NCI-H1105 (cell line): ENCODE measurements around the gene RICTOR.

Experiments
- DNase-seq: peaks from one replicate; lab custom pipeline; 2025; lab: John Stamatoyannopoulos, UW

Gene RICTOR

GRCh38 chr5:39100301-39100850 lies 26.2 kb upstream of the RICTOR start:
- DNase-seq: no peak

GRCh38 chr5:39099831-39100230 lies 25.6 kb upstream of the RICTOR start:
- no peak for DNase-seq

GRCh38 chr5:39093352-39093751 lies 19.2 kb upstream of the RICTOR start:
- no peak for DNase-seq

DNA sequence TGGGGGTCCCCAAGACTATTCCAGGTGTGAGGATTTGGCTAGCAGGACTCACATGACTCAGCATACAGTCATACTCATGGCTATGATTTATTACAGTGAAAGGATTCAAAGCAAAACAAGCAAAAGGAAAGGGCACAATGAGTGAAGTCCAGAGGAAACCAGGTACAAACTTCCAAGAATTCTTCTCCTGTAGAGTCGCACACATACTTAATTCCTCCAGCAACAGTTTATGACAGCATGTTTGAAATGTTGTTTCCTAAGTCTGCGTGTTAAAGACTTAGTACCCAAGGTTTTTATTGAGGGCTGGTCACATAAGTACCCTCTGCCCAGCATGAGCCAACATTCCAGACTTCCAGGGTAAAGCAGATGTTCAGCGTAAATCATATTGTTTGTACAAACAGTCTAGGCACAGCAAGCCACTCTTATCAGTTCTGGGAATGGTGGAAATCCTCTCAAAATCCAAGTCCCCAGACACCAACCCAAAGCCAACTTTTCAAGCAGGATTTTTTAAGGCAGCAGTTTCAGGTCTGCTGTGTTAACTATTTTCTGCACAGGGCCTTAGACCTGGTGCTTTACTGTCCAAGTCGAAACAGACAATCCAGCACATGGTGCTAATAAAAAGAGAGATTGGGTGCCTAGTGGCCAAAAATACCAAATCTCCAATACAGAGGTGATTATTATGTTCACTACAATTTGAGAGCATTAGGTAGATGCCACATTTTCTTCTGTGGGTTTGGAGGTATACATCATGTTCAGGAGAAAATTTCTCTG lies 18.6 kb upstream of the RICTOR start:
- DNase-seq: no peak

DNA sequence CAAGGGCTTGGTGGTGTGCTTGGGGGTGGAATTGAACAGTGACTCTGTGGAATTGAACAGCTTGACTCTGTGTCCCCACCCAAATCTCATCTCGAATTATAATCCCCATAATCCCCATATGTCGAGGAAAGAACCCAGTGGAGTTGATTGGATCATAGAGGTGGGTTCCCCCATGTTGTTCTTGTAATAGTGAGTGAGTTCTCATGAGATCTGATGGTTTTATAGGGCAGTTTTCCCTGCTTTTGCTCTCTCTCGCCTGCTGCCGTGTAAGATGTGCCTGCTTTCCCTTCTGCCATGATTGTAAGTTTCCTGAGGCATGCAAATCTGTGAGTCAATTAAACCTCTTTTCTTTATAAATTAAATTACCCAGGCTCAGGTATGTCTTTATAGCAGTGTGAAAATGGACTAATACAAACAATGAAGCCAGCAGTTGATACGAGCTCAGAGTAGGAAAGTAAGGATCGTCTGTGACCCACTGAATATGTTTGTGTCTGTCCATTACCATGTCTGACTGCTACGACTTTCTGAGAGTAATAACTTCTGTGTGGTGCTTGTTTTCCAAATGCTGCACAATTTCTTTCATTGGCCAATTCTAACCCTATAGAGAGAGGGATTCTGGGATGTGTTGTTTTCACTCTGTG lies 17.9 kb upstream of the RICTOR start:
- DNase-seq: no peak

DNA sequence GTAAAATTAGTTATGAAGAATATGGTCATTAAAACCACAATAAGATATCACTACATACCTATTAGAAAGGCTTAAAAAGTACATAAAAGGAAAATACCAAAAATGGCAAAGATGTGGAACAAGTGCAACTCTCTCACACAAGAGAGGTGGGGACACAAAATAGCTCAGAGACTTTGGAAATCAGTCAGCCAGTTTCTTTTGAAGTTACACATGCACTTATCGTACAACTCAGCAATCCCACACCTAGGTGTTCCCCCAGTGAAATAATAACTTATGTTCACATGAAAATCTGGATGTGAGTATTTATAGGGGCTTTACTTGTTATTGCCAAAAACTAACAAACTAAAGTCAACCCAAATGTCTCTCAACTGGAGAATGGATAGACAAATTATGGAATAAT lies 9.8 kb upstream of the RICTOR start:
- no peak for DNase-seq

GRCh38 chr5:39082995-39083394 lies 8.8 kb upstream of the RICTOR start:
- DNase-seq: no peak

- peak; percentile 19 for DNase-seq
Observed at GRCh38 chr5:39080597-39081204, 6.5 kb upstream of the RICTOR start.

DNA sequence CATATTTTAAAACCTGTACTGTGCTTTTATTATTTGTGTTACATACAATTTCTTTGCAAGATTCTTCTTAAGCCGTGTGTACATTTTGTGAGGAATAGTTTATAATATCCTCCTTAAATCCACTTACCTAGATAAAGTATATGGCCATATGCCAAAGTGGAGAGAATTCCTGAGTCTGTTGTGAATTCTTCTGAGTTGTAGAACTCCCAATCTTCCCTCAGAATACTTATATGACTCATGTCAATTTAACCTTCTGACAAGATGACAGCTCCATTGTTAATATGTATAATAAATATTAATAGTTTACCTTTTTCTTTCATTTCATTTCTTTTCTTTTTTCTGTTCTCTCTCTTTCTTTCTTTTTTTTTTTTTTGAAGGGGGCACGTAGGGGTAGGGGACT lies 6.0 kb upstream of the RICTOR start:
- DNase-seq: no peak

DNA sequence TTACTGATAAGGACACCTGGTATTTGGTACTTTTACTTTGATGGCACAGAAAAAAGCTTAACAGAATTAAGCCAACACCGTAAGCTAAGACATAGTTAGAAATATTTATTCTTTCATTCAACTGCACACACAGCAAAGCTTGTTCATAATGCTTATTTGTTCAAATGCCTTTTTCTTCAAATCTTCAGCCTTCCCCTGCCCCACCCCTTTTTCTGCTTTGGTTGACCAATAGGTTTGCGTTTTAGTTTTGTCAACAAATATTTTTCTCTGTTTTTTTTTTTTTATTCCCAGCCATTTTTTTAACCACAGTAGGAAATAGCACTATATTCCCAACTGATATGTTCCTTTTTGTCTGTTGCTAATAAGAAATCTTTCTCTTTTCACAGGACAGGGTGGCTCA lies 4.9 kb upstream of the RICTOR start:
- no peak for DNase-seq

DNA sequence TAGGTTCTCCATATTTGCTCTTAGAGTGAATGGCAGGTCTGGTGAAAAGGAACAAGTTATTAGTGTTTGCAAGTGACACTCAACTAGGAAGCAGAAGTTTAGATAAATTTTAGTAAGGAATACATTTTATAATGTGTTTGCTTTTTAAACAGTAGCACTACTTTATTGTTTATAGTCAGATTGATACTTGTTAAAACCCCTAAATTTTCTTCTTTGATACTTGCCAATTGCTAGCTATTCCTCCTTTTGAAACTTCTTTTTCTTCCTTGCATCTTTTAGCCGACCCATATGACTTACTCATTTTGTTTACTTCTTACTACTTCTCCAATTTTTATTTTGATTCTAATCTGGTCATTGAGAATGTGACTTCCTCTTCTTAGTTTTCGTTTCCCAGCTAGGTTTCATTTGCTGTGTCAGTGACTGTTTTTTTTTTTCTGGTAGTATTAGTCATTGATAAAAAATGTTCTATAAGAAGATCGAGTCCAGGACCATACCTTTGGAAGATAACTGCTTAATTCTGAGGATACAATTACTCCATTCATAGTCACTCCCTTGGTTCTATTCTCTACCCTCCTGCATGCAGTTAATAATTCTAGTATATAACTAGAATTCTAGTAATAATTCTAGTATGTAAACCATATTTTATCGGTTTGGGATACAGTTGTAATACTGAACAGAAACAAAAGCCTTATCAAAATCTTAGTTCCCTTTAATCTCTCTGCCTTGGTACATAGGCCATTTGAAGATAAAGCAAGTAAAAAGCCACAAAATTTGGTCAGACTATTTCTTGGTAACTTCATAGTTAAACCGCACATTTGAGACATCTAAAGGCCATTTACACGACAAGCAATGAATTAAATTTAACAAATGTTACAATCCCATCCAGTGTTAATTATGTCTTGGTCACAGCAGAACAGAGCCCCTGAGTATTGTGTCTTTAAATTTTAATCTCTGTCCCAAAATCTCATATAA lies 2.8 kb upstream of the RICTOR start:
- no peak for DNase-seq

DNA sequence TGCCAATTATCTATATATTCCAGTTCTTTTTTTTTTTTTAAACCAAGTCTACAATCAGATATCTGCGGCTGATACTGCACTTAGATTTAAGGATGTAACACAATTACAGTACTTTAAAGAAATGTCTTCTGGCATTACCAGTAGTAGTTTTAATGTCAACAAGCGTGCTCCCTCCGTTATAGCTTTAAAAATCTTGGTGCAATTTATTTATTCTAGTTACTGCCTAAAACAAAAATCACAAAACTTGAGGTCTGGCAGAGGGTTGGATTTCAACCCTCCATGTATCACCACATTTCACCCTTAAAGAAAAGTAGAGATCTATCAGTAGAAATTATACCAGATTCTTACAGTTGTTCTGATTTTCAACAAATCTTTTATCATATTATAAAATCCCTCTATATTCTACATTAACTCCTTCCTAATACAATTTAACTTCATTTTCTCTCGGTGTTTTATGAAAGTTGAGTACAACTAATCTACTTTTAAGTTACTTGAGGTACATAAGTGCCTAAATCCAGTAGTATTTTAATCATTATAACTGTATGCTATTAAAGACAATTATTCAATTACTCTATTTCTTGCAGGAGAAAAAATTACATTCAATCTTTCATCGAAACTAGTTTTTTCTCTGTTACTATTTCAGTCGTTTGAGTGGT lies 2.0 kb upstream of the RICTOR start:
- no peak for DNase-seq

GRCh38 chr5:39073767-39074016 lies 507 bp downstream of the RICTOR start:
- peak; percentile 12 for DNase-seq

DNA sequence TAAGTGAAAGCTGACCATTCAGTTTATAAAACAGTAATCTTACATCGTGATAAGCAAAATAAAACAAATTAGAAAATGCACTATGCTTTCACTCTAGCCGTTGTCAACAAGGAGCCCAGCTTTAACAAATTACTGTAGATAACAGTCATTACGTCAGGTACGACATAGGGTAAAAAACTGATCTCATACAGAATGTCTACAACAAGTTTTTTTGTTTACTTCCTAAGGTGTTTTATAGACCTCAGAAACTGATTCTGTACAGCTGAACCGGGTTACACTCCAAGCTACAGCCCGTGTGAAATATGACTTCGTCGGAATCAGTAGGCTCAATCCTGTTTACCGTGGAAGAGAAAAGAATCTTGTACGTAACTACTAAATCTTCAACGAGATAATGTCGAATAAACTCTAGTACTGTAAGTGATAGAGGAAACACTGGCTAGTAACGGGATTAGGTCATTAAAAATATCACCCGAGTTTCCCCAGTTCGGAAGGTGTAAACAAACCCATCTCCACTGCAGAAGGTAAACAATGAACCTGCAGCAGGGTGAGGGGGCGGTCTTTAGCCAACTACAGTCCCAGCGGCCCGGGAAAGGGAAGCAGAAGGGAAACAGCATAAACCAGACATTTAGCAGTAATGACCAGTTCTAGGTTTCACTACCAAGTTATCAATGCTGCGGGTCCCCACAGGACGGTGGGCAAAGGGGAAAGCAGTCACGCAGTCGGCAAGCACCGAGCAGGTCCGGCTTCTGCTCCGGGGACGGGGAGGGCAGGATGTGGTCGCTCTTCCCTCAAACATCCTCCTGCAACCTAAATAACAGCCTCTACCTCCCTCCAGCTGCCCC lies 1.1 kb downstream of the RICTOR start:
- DNase-seq: peak; percentile 31

- DNase-seq: no peak
Observed at GRCh38 chr5:39068099-39068498, 6.1 kb downstream of the RICTOR start.

DNA sequence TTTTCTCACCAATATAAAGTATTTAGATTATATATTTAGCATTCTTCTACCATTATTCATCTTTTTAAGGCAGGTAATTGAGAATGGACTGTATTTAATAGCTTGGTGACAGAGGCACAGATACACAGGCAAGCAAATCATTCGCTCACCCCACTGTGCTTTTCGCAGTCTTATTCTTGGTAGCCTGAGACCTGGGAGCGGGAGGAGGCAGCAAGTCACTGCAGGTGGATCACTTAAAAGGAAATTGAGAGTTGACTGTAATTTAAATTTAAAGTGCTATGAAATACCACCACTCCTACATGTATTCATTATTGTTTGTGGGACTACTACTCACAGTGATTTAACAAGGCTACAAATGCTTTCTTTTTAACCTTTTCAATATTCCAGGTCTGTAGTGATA lies 9.7 kb downstream of the RICTOR start:
- no peak for DNase-seq

- no peak for DNase-seq
Observed at GRCh38 chr5:39063037-39063436, 11.2 kb downstream of the RICTOR start.

DNA sequence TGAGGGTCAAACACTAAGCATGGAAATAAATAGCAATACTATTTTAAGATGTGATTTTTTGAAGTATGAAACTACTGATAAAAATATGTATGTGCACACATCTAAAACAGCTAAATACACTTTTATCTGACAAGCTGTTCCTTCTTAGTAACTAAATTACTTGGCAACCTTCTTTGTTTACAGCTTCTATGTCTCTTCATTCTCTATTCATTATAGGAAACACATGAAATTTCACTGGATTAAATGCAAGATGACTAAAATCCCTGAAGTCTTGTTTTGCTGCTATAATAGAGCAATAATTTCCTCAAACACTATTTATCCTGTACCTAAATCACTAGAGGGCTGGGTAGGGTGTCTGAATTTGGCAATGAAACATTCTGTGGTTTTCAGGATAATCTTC lies 11.7 kb downstream of the RICTOR start:
- DNase-seq: no peak

GRCh38 chr5:39062104-39062503 lies 12.1 kb downstream of the RICTOR start:
- DNase-seq: no peak

DNA sequence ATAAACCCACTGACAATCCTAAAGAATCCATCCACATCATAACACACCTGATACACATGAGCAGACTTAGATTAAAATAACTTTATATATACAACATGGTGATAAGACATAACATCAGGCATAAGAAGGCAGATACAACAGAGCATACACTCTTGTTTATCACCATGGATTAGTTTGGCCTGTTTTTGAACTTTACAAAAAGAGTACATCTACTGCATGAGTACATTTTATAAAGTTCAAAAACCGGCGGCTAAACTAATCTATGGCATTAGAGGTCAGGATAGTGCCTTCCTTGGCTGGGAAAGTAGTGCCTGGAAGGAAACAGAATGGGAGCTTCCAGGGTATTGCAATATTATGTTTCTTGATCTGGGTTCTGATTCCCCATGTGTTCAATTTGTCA lies 15.1 kb downstream of the RICTOR start:
- DNase-seq: no peak
